K562 (cell line): ENCODE results near the gene RPL9. TPM values are rescaled to one million over a fixed set of nuclear protein-coding genes. Genes with fewer than 3 reads are reported as not detected.

Source experiments
- ATAC-seq: fragments of 200-7000 bp; cut with Tn5 transposase; 3 replicates; pipeline ENCODE4 v1.9.1; 2020; ENCODE audit warnings: moderate library complexity
- BruUV-seq: library from RNA; stranded (reverse); fragments of 400-500 nt; replicated peaks from 2 replicates; lab custom pipeline; 2021; lab: Mats Ljungman, UMichigan
- CTCF ChIA-PET: fragments of 300-600 bp; formaldehyde crosslinking; extraction: SDS; loops from one replicate; lab custom pipeline; 2021; ENCODE audit warnings: low intra/inter-chr PET ratio; lab: Yijun Ruan, JAX
- POLR2A ChIA-PET: fragments of 300-600, 350-650 bp; sonication (Branson Sonifier 250); formaldehyde crosslinking; extraction: SDS; loops from one replicate; lab custom pipeline; 2021; ENCODE audit warnings: antibody characterized with exemption, inconsistent platforms; lab: Yijun Ruan, JAX
- DNase-seq, 4 experiments: peaks; one replicate each; pipeline versions ENCODE4 v3.0.0 to v3.0.0-alpha.2; 2011 to 2018; ENCODE audit warnings: low spot score in 3 of 4, mixed read lengths in 3 of 4; ENCODE audit errors: extremely low read depth in 1 of 4
- FAIRE-seq: peaks from 2 replicates; lab custom pipeline; 2011; peaks lifted over from hg19 to GRCh38; lab: Jason Lieb, UNC
- H2AFZ ChIP-seq: 2 replicates; pipeline ENCODE4 v1.6.0; 2011; ENCODE audit warnings: low read depth, low read length, control low read depth, inconsistent platforms
- H3K27ac ChIP-seq: fragments of 200-600 bp; 3 replicates; pipeline ENCODE4 v1.8.0; 2011; ENCODE audit warnings: low read depth, mild to moderate bottlenecking, control low read depth, inconsistent platforms, low read length, moderate library complexity, mixed read lengths; ENCODE audit errors: extremely low read depth
- H3K27me3 ChIP-seq, 2 experiments: fragments of 300-600 bp in 1 of 2; 2 replicates in 1 of 2; 3 replicates in 1 of 2; pipeline versions ENCODE4 v1.6.0 to v1.8.0; 2011; ENCODE audit warnings: inconsistent platforms in 2 of 2, low read length in 2 of 2, mild to moderate bottlenecking in 1 of 2, mixed read lengths in 1 of 2, moderate library complexity in 1 of 2; ENCODE audit not compliant: control insufficient read depth in 2 of 2, insufficient read depth in 2 of 2
- H3K36me3 ChIP-seq: fragments of 300-600 bp; 3 replicates; pipeline ENCODE4 v1.8.0; 2011; ENCODE audit warnings: mild to moderate bottlenecking, low read length, inconsistent platforms; ENCODE audit not compliant: control insufficient read depth, insufficient read depth
- H3K4me1 ChIP-seq, 2 experiments: fragments of 200-600 bp in 1 of 2; replicated peaks in 1 of 2; 2 replicates in 1 of 2; 3 replicates in 1 of 2; pipeline versions ENCODE4 v1.5.1 to v1.8.0; 2011; ENCODE audit warnings: inconsistent platforms in 2 of 2, low read length in 2 of 2, mild to moderate bottlenecking in 1 of 2, mixed read lengths in 1 of 2, moderate library complexity in 1 of 2; ENCODE audit not compliant: control insufficient read depth in 2 of 2, insufficient read depth in 2 of 2
- H3K4me2 ChIP-seq: 2 replicates; pipeline ENCODE4 v1.6.1; 2011; ENCODE audit warnings: low read length, control low read depth, inconsistent platforms, mixed read lengths; ENCODE audit not compliant: insufficient read depth
- H3K4me3 ChIP-seq: fragments of 200-600 bp; sonication (generic), shearing (Covaris generic); 2 replicates; pipeline ENCODE4 v1.5.1; 2016; ENCODE audit warnings: control low read depth, inconsistent platforms
- H3K79me2 ChIP-seq: fragments of 200-600 bp; 3 replicates; pipeline ENCODE4 v1.8.0; 2011; ENCODE audit warnings: low read length, inconsistent platforms; ENCODE audit not compliant: control insufficient read depth, insufficient read depth
- H3K9ac ChIP-seq, 2 experiments: 2 replicates each; pipeline versions ENCODE4 v1.6.0 to v1.6.1; 2011; ENCODE audit warnings: low read depth in 2 of 2, low read length in 2 of 2, control low read depth in 1 of 2, inconsistent platforms in 1 of 2, mild to moderate bottlenecking in 1 of 2, mixed read lengths in 1 of 2; ENCODE audit not compliant: insufficient read depth in 1 of 2
- H3K9me1 ChIP-seq: one replicate; pipeline ENCODE4 v1.6.0; 2011; ENCODE audit warnings: inconsistent platforms, mild to moderate bottlenecking, low read length, moderate library complexity; ENCODE audit not compliant: control insufficient read depth, insufficient read depth
- H3K9me3 ChIP-seq: replicated peaks from 2 replicates; pipeline ENCODE4 v1.5.1; 2011; ENCODE audit warnings: low read depth, low read length, inconsistent platforms; ENCODE audit not compliant: control insufficient read depth, insufficient read depth
- H4K20me1 ChIP-seq: replicated peaks from 2 replicates; pipeline ENCODE4 v1.6.1; 2011; ENCODE audit warnings: low read length, inconsistent platforms, mixed read lengths; ENCODE audit not compliant: control insufficient read depth, insufficient read depth
- DMBX1 ChIP-seq: fragments of 250-450 bp; sonication (Bioruptor Pico); IDR thresholded peaks from 2 replicates; pipeline ENCODE4 v1.8.0; 2022; ENCODE audit warnings: inconsistent platforms, mild to moderate bottlenecking, moderate library complexity, borderline replicate concordance
- RAD21 ChIP-seq, 2 experiments: fragments of 250-450 bp in 1 of 2; fragments of 450-650 bp in 1 of 2; sonication (Bioruptor Pico) in 1 of 2; formaldehyde crosslinking in 1 of 2; IDR thresholded peaks in 1 of 2; conservative IDR thresholded peaks in 1 of 2; 2 replicates each; pipeline versions ENCODE4 v1.4.0 to v1.8.0; 2020 to 2022; ENCODE audit warnings: mild to moderate bottlenecking in 2 of 2, moderate library complexity in 1 of 2
- SRF ChIP-seq, 2 experiments: fragments of 250-450, 450-650 bp in 1 of 2; sonication (Bioruptor Pico) in 1 of 2; sonication (generic) in 1 of 2; formaldehyde crosslinking; IDR thresholded peaks; 2 replicates each; pipeline versions ENCODE4 v1.5.0 to v1.5.1; 2020 to 2022; ENCODE audit warnings: mild to moderate bottlenecking in 1 of 2, missing genetic modification reagents in 1 of 2
- WGBS: fragments of 100-300 bp; shearing (Covaris generic); methylation state at CpG from one replicate; pipeline ENCODE4 v1.1.6; 2016; ENCODE audit warnings: low coverage, mixed read lengths; ENCODE audit not compliant: insufficient coverage; ENCODE audit errors: missing lambda C conversion rate; 5-methylcytosine and 5-hydroxymethylcytosine counted together
- in situ Hi-C: fragments of 300-500 bp; cut with MboI; formaldehyde crosslinking; loops from 4 replicates; pipeline ENCODE4 v1.15.0; 2018; ENCODE audit warnings: inconsistent platforms, mixed read lengths
- intact Hi-C: fragments of 100-400 bp; cut with micrococcal nuclease; formaldehyde crosslinking; loops from 2 replicates; pipeline ENCODE4 v1.14.2; 2022
- polyA plus RNA-seq, 8 experiments: library from polyadenylated mRNA; depleted of rRNA in 4 of 8; stranded (reverse) in 5 of 8; unstranded in 3 of 8; fragments of >200 nt; fragmentation: Nextera tagmentation in 2 of 8; fragmentation: Illumina TruSeq in 1 of 8; extraction: Ambion mirVana in 2 of 8; extraction: Trizol in 1 of 8; gene quantifications; 2 replicates each; pipeline versions ENCODE4 v1.2.1 to v1.2.3, GENCODE V29; 2011 to 2014; ENCODE audit warnings: inconsistent platforms in 1 of 8, missing spikeins in 1 of 8
- total RNA-seq, 7 experiments: library from RNA; depleted of rRNA in 6 of 7; stranded (reverse); fragments of >200 nt in 6 of 7; fragmentation: Illumina TruSeq in 2 of 7; extraction: Trizol in 2 of 7; gene quantifications; 2 replicates each; pipeline versions ENCODE4 v1.2.1 to v1.2.3, GENCODE V29; 2011 to 2021; ENCODE audit warnings: low replicate concordance in 1 of 7
- TF ChIP-seq, protein P1 (sequence below), 3 experiments: IDR thresholded peaks in 2 of 3; conservative IDR thresholded peaks in 1 of 3; 2 replicates each; pipeline ENCODE4 v1.5.1; 2011 to 2012; ENCODE audit warnings: low read length in 3 of 3, mild to moderate bottlenecking in 3 of 3, control low read depth in 2 of 3, improper control_type of control experiment in 1 of 3, inconsistent platforms in 1 of 3, low read depth in 1 of 3, mixed read lengths in 1 of 3, moderate library complexity in 1 of 3; ENCODE audit not compliant: insufficient read depth in 2 of 3

RPL9 gene
- total and polyA plus RNA-seq, 9 of the 15 experiments (the other 6 are each of a cell fraction or from before 2014, with no cell fraction given) = 1,925 to 5,178 (median 3,033) TPM

DNA sequence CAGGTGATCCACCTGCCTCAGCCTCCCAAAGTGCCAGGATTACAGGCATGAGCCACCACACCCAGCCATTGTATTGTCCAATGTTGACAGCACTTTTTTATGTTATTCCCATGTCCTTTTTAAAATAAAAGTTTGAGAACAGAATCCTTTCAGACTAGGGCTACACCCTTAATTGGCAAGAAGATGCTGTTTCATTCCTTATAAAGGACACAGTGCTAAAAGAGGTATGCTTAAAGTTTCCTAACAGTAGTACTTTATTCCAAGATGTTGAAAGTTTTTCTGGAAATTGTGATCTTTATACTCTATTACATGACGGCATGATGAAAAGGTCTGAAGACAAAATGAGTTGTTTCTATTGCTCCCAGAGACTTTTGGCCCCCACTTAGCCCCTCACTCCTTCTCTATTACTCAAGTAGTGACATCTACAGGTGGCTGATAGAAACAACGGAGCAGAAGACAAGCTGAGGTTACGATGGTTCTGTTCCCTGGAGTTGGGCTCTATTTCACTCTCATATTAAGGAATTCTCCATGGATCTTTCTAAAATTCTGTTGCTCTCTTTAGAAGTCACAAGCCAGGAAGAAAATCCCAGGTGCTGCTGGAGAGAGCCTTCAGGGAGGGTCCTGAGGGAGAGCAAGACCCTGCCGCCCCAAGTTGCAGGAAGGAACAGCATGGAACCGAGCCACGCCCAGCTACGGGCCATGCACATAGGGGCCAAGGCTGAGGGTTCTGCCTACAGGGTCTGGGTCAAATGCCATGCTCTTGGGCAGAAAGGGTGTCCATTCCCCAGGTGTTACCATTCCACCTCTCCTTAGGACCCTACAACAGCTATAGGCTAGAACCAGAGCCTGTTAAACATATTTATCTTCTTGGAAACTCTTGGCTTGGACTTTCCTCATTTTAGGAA, 22.8 kb downstream of the RPL9 start:
- H4K20me1 ChIP-seq = no peaks in the 10 kb centered on the region
- H3K4me1 ChIP-seq = no peaks in the 10 kb centered on the region
- FAIRE-seq = peak; percentile 60
- no peaks in the 10 kb centered on the region for H3K9me3 ChIP-seq
- no peaks in the 10 kb centered on the region for H3K36me3 ChIP-seq
- peaks cover 0 to 4% of the 10 kb centered on the region in 2 experiments; a peak in 2 of 5 replicates for H3K27me3 ChIP-seq
- peak overlapping the region; percentile 6; the same call in 1 of the 2 replicates for H3K4me2 ChIP-seq
- intact Hi-C loops (no loop called here), in situ Hi-C loops (no loop called here)
- peak in 1 of 4 experiments; percentile 22 for DNase-seq
- peak overlapping the region in 1 of 2 experiments; percentile 76; a peak in 2 of 4 replicates for H3K9ac ChIP-seq
- TF ChIP-seq, protein P1, sequence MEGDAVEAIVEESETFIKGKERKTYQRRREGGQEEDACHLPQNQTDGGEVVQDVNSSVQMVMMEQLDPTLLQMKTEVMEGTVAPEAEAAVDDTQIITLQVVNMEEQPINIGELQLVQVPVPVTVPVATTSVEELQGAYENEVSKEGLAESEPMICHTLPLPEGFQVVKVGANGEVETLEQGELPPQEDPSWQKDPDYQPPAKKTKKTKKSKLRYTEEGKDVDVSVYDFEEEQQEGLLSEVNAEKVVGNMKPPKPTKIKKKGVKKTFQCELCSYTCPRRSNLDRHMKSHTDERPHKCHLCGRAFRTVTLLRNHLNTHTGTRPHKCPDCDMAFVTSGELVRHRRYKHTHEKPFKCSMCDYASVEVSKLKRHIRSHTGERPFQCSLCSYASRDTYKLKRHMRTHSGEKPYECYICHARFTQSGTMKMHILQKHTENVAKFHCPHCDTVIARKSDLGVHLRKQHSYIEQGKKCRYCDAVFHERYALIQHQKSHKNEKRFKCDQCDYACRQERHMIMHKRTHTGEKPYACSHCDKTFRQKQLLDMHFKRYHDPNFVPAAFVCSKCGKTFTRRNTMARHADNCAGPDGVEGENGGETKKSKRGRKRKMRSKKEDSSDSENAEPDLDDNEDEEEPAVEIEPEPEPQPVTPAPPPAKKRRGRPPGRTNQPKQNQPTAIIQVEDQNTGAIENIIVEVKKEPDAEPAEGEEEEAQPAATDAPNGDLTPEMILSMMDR (IDR thresholded peaks at IDR 0.05 in 2 of 3, conservative IDR thresholded peaks at IDR 0.05 in 1 of 3; ENCODE audit: insufficient read depth in 2 of 3, low read depth in 1 of 3, low read length in 3 of 3) = peak; percentile 38 to 51 (median 40); a peak in 3 of 6 replicates
- no peak for TF ChIP-seq SRF (CRISPR knock-in tag; IDR thresholded peaks at IDR 0.05)
- TF ChIP-seq RAD21 (CRISPR knock-in tag; conservative IDR thresholded peaks at IDR 0.05 in 1 of 2, IDR thresholded peaks at IDR 0.05 in 1 of 2) = peak in 1 of 2 experiments; percentile 57; a peak in 3 of 4 replicates
- no peak for TF ChIP-seq DMBX1 (CRISPR knock-in tag)
- ChIA-PET POLR2A (interaction anchor here (0.7 to 2.2 kb wide), 5 partner anchors 8 to 132 kb away, joined by 3 to 6 read pairs (median 3); no protein-coding TSS in a partner anchor), CTCF (interaction anchor here (0.8 kb wide), 1 partner anchor 676 kb away, joined by 4 read pairs; no protein-coding TSS in a partner anchor)
- H3K4me3 ChIP-seq = no peak overlapping the region
- no peaks in the 10 kb centered on the region for H3K9me1 ChIP-seq
- no peaks in the 10 kb centered on the region for H3K79me2 ChIP-seq
- WGBS = 13% methylated on average over 7 of the region's 7 CpGs
- H2AFZ ChIP-seq = peak overlapping the region; percentile 68
- ATAC-seq = peak; percentile 80
- no TSS peak for BruUV-seq
- no peak overlapping the region for H3K27ac ChIP-seq
